ENCODE measurements around the gene TOM1. TPM values are rescaled to one million over a fixed set of nuclear protein-coding genes. Genes with fewer than 3 reads are reported as not detected.

TOM1 gene
- total and polyA plus RNA-seq, 7 experiments from 2014 or later: 32.3 to 225 (median 55.3) TPM

DNA sequence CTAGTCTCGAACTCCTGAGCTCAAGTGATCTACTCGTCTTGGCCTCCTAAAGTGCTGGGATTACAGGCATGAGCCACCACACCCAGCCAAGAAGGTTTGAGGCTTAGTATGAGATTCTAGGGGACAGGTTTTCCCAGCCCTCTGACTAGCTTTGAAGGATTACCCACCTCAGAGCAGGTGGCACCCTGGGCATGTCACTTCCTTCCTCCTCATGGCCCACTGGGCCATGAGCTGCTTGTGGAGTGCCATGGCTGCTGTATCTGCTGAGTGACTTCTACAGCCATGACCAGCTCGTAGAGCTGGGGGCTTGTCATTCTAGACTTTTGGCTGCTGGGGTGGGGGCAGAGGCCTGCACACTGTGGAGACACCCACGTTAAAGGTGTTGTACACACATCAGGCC lies 25.1 kb downstream of the TOM1 start:
- intact Hi-C loops (cut with micrococcal nuclease): no loop called here
- Mint-ChIP-seq H3K9me3 (no peaks in the 10 kb centered on the region), H3K27me3 (no peaks in the 10 kb centered on the region), H3K4me3 (no peak overlapping the region), H3K36me3 (peaks cover 8 to 64% (median 16%) of the 10 kb centered on the region in 5 donors), H3K4me1 (peaks cover 0 to 13% (median 10%) of the 10 kb centered on the region in 7 donors), H3K27ac (peak overlapping the region in 1 of 9 donors; percentile 36)
- ATAC-seq: no peak
- no peaks in the 10 kb centered on the region for H3K9me3 ChIP-seq (ENCODE audit: control insufficient read depth in 2 of 3, low read length in 3 of 3)
- H3K4me1 ChIP-seq (ENCODE audit: control insufficient read depth in 2 of 2, insufficient read depth in 2 of 2, low read length in 2 of 2): peaks cover 9 to 13% of the 10 kb centered on the region in 2 donors
- no peaks in the 10 kb centered on the region for H3K27me3 ChIP-seq (ENCODE audit: control insufficient read depth in 2 of 2, insufficient read depth in 2 of 2, low read length in 2 of 2)
- H3K4me3 ChIP-seq (ENCODE audit: low read length): no peak overlapping the region
- ChIA-PET POLR2A (interaction anchor here (0.7 to 1.6 kb wide), 2 partner anchors 11 to 1091 kb away, joined by 3 read pairs; no protein-coding TSS in a partner anchor), CTCF (interaction anchor here (1.6 kb wide), 1 partner anchor 26 kb away, joined by 4 read pairs; no protein-coding TSS in a partner anchor)
- H3K36me3 ChIP-seq (ENCODE audit: control insufficient read depth in 2 of 3, insufficient read depth in 3 of 3, low read length in 3 of 3): peaks cover 13 to 84% (median 20%) of the 10 kb centered on the region in 3 experiments
- no peak for DNase-seq
- no peak overlapping the region for H3K27ac ChIP-seq (ENCODE audit: low read depth, low read length)

DNA sequence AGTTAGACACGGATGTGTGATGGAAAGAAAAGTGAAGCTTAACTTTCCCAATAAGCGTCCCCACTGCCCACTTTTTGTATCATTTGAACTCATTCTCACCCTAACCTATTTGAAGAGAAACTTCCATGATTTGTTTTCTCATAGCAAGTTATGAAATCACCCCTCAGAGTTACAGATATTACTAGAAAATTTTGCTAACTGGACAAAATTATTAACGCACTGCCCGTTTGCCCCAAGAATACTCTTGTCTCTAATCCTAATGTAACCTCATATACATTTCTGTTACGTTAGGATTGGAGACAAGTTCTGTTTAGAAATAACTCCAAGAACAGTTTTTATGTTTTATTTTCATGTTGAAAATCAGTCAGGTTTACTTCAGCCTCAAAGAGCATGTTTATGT lies 25.5 kb downstream of the TOM1 start:
- no peak overlapping the region for H3K4me3 ChIP-seq (ENCODE audit: low read length)
- Mint-ChIP-seq H3K4me3 (no peak overlapping the region), H3K36me3 (peaks cover 8 to 64% (median 17%) of the 10 kb centered on the region in 5 donors), H3K27ac (no peak overlapping the region), H3K4me1 (peaks cover 1 to 16% (median 13%) of the 10 kb centered on the region in 7 donors), H3K27me3 (no peaks in the 10 kb centered on the region), H3K9me3 (no peaks in the 10 kb centered on the region)
- ChIA-PET CTCF (interaction anchor here (1.6 kb wide), 1 partner anchor 26 kb away, joined by 4 read pairs; no protein-coding TSS in a partner anchor), POLR2A (interaction anchor here (0.7 to 1.6 kb wide), 2 partner anchors 11 to 1091 kb away, joined by 3 read pairs; no protein-coding TSS in a partner anchor)
- no peak overlapping the region for H3K27ac ChIP-seq (ENCODE audit: low read depth, low read length)
- DNase-seq (no peak), ATAC-seq (no peak)
- peaks cover 14 to 17% of the 10 kb centered on the region in 2 donors for H3K4me1 ChIP-seq (ENCODE audit: control insufficient read depth in 2 of 2, insufficient read depth in 2 of 2, low read length in 2 of 2)
- intact Hi-C loops (cut with micrococcal nuclease): no loop called here
- no peaks in the 10 kb centered on the region for H3K27me3 ChIP-seq (ENCODE audit: control insufficient read depth in 2 of 2, insufficient read depth in 2 of 2, low read length in 2 of 2)
- no peaks in the 10 kb centered on the region for H3K9me3 ChIP-seq (ENCODE audit: control insufficient read depth in 2 of 3, low read length in 3 of 3)
- H3K36me3 ChIP-seq (ENCODE audit: control insufficient read depth in 2 of 3, insufficient read depth in 3 of 3, low read length in 3 of 3): peaks cover 13 to 81% (median 20%) of the 10 kb centered on the region in 3 experiments

DNA sequence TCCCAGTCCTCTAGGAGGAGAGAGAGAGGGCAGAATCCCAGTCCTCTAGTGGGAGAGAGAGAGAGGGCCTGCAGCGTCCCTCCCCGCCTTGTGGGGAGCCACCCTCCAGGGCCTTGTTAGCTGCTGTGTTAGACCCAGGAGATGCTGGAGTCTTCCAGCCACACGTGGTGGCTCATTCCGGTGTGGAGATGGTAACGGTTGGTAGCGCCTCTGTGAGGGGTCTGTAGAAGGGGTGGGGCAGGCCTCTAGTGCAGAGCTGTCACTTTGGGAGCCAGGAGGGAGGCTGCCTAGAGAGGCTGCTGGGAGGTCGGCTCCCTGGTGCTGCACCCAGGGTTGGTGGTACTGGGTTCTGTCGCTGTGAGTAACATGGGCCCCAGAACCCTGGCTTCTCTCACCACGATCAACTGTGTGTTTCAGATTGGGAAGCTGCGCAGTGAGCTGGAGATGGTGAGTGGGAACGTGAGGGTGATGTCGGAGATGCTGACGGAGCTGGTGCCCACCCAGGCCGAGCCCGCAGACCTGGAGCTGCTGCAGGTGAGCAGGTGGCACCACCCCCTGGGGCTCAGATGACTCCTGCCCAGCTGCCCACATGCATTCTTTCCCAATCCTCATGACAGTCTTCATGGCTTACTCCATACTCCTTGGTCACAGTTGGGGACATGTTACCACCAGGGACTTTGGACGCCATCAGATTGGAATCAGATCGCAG lies 27.3 kb downstream of the TOM1 start:
- DNase-seq: no peak
- H3K4me3 Mint-ChIP-seq: no peak overlapping the region
- peaks cover 12 to 25% (median 20%) of the 10 kb centered on the region in 7 donors for H3K4me1 Mint-ChIP-seq
- peak overlapping the region in 1 of 9 donors; percentile 6 for H3K27ac Mint-ChIP-seq
- no peaks in the 10 kb centered on the region for H3K27me3 Mint-ChIP-seq
- H3K9me3 Mint-ChIP-seq: no peaks in the 10 kb centered on the region
- Histone ChIP-seq H3K36me3 (ENCODE audit: control insufficient read depth in 2 of 3, insufficient read depth in 3 of 3, low read length in 3 of 3) (peaks cover 13 to 78% (median 20%) of the 10 kb centered on the region in 3 experiments), H3K4me3 (ENCODE audit: low read length) (no peak overlapping the region), H3K9me3 (ENCODE audit: control insufficient read depth in 2 of 3, low read length in 3 of 3) (no peaks in the 10 kb centered on the region), H3K27ac (ENCODE audit: low read depth, low read length) (no peak overlapping the region), H3K4me1 (ENCODE audit: control insufficient read depth in 2 of 2, insufficient read depth in 2 of 2, low read length in 2 of 2) (peaks cover 22 to 23% of the 10 kb centered on the region in 2 donors), H3K27me3 (ENCODE audit: control insufficient read depth in 2 of 2, insufficient read depth in 2 of 2, low read length in 2 of 2) (no peaks in the 10 kb centered on the region)
- intact Hi-C loops (cut with micrococcal nuclease): no loop called here
- no peak for ATAC-seq
- CTCF ChIA-PET: no interaction called here
- POLR2A ChIA-PET: no interaction called here
- peaks cover 7 to 63% (median 14%) of the 10 kb centered on the region in 5 donors for H3K36me3 Mint-ChIP-seq

DNA sequence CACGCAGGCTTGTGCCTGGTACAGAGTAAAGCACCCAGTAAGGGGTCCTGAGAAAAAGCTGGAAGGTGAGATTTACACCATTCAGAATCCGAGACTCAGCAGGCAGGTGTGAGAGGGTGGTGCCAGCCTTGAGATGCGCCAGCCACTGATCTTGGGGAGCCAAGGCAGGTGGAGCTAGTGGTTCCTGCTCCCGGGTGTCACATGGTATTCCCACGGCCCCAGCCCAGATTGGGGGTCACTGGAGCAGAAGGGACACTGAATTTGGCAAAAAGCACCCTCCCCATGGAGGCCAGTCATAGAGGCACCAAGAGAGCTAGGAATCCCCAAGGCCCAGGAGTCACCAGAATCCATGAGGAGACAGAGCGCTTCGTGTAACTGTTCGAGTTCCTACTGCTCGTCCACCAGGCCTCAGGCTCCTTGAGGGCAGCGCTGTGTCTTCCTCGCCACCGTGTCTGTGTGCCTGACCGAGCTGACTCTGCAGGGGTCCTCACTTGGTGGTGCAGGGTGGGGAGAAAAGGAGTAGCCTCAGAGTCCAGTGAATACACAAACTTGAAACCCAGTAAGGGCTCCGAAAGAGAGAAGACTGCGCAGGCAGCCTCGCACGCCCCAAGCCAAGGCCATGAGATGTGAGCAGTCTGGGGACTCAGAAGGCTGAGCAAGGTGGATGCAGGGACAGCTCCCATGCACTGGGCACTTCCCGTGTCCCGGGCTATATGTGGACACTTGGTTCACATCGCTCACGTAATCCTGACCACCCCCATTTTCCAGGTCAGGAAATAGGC lies 28.2 kb downstream of the TOM1 start:
- ChIA-PET CTCF (no interaction called here), POLR2A (no interaction called here)
- DNase-seq: no peak
- Mint-ChIP-seq H3K27ac (peak overlapping the region in 2 of 9 donors; percentile 39 to 50), H3K4me3 (no peak overlapping the region), H3K27me3 (no peaks in the 10 kb centered on the region), H3K36me3 (peaks cover 4 to 64% (median 14%) of the 10 kb centered on the region in 5 donors), H3K9me3 (no peaks in the 10 kb centered on the region), H3K4me1 (peaks cover 12 to 25% (median 21%) of the 10 kb centered on the region in 7 donors)
- Histone ChIP-seq H3K27me3 (ENCODE audit: control insufficient read depth in 2 of 2, insufficient read depth in 2 of 2, low read length in 2 of 2) (no peaks in the 10 kb centered on the region), H3K4me3 (ENCODE audit: low read length) (no peak overlapping the region), H3K36me3 (ENCODE audit: control insufficient read depth in 2 of 3, insufficient read depth in 3 of 3, low read length in 3 of 3) (peaks cover 13 to 78% (median 22%) of the 10 kb centered on the region in 3 experiments), H3K9me3 (ENCODE audit: control insufficient read depth in 2 of 3, low read length in 3 of 3) (no peaks in the 10 kb centered on the region), H3K27ac (ENCODE audit: low read depth, low read length) (no peak overlapping the region), H3K4me1 (ENCODE audit: control insufficient read depth in 2 of 2, insufficient read depth in 2 of 2, low read length in 2 of 2) (peaks cover 22 to 23% of the 10 kb centered on the region in 2 donors)
- ATAC-seq: peak; percentile 14
- intact Hi-C loops (cut with micrococcal nuclease): no loop called here

DNA sequence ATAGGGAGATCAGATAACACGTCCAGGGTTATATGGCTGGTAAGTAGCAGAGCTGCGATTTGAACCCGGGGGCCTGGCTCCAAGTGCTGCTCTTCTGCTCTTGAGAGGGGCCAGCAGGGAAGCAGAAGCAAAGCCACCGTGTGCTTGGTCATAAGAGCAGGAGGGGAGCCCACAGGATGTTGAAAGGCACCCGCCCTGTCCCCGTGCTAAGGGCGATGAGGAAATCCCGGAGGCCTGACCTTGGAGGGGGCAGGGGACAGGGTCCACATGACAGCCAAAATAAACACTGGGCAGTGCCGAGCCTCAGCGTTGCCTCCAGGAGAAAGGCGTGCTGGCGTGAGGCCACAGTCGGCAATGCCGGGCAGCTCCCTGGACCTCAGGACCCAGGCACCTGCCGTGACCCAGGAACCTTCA lies 28.8 kb downstream of the TOM1 start:
- Mint-ChIP-seq H3K4me3 (no peak overlapping the region), H3K9me3 (no peaks in the 10 kb centered on the region), H3K27me3 (no peaks in the 10 kb centered on the region), H3K36me3 (peaks cover 4 to 66% (median 14%) of the 10 kb centered on the region in 5 donors), H3K27ac (peak overlapping the region in 3 of 9 donors; percentile 39 to 60 (median 50)), H3K4me1 (peaks cover 12 to 25% (median 21%) of the 10 kb centered on the region in 7 donors)
- Histone ChIP-seq H3K4me1 (ENCODE audit: control insufficient read depth in 2 of 2, insufficient read depth in 2 of 2, low read length in 2 of 2) (peaks cover 22 to 23% of the 10 kb centered on the region in 2 donors), H3K27me3 (ENCODE audit: control insufficient read depth in 2 of 2, insufficient read depth in 2 of 2, low read length in 2 of 2) (no peaks in the 10 kb centered on the region), H3K27ac (ENCODE audit: low read depth, low read length) (no peak overlapping the region), H3K9me3 (ENCODE audit: control insufficient read depth in 2 of 3, low read length in 3 of 3) (no peaks in the 10 kb centered on the region), H3K36me3 (ENCODE audit: control insufficient read depth in 2 of 3, insufficient read depth in 3 of 3, low read length in 3 of 3) (peaks cover 13 to 78% (median 22%) of the 10 kb centered on the region in 3 experiments), H3K4me3 (ENCODE audit: low read length) (no peak overlapping the region)
- peak; percentile 61 for ATAC-seq
- intact Hi-C loops (cut with micrococcal nuclease): no loop called here
- ChIA-PET POLR2A (no interaction called here), CTCF (no interaction called here)
- no peak for DNase-seq

DNA sequence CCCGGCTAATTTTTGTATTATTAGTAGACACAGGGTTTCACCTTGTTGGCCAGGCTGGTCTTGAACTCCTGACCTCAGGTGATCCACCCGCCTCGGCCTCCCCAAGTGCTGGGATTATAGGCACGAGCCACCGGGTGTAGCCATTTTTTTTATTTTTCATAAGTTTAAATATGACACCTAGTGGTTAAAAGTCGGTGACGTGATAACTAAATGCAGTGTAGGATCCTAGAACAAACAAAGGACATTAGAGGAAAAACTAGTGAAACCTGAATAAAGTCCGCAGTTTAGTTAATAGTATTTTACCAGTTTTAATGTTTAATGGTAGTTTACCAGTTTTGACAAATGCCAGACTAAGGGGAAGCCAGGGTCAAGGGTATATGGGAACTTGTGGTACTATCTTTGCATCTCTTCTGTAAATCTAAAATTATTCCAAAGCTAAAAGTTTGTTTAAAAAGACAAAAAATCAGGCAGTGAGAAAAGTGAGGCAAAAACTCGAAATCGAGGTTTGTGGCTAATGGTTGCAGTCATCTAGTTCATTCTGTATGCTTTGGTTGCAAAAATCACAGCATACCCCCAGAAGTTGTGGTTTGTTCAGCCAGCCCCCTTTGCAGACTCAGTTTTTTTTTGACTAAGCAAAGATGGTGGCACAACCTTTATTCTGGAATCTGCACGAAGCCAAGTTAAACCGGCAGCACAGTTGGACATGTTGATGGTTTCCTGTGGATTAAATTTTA lies 29.6 kb downstream of the TOM1 start:
- no peak overlapping the region for H3K4me3 ChIP-seq (ENCODE audit: low read length)
- Mint-ChIP-seq H3K36me3 (peaks cover 4 to 65% (median 18%) of the 10 kb centered on the region in 5 donors), H3K27ac (peak overlapping the region in 5 of 9 donors; percentile 9 to 90 (median 76)), H3K4me3 (peak overlapping the region in 6 of 10 donors; percentile 13 to 79 (median 50)), H3K9me3 (no peaks in the 10 kb centered on the region), H3K4me1 (peaks cover 12 to 29% (median 23%) of the 10 kb centered on the region in 7 donors), H3K27me3 (no peaks in the 10 kb centered on the region)
- H3K27me3 ChIP-seq (ENCODE audit: control insufficient read depth in 2 of 2, insufficient read depth in 2 of 2, low read length in 2 of 2): no peaks in the 10 kb centered on the region
- POLR2A ChIA-PET: interaction anchor here (0.8 to 2.6 kb wide), 4 partner anchors 15 to 72 kb away, joined by 3 to 21 read pairs (median 7); partner anchors contain the start of genes HMGXB4 and TOM1
- DNase-seq: no peak
- peaks cover 13 to 78% (median 22%) of the 10 kb centered on the region in 3 experiments for H3K36me3 ChIP-seq (ENCODE audit: control insufficient read depth in 2 of 3, insufficient read depth in 3 of 3, low read length in 3 of 3)
- H3K27ac ChIP-seq (ENCODE audit: low read depth, low read length): peak overlapping the region; percentile 34
- H3K9me3 ChIP-seq (ENCODE audit: control insufficient read depth in 2 of 3, low read length in 3 of 3): no peaks in the 10 kb centered on the region
- CTCF ChIA-PET: interaction anchor here (0.7 to 1.0 kb wide), 2 partner anchors 30 to 73 kb away, joined by 3 read pairs; partner anchors contain the start of gene TOM1
- intact Hi-C loops (cut with micrococcal nuclease): no loop called here
- ATAC-seq: no peak
- H3K4me1 ChIP-seq (ENCODE audit: control insufficient read depth in 2 of 2, insufficient read depth in 2 of 2, low read length in 2 of 2): peaks cover 22 to 23% of the 10 kb centered on the region in 2 donors
